GM21825 (cell line): ENCODE data around the gene ENOX1.

Experiments
- ATAC-seq: cut with Tn5 transposase; IDR thresholded peaks from one replicate; pipeline ENCODE4 v1.9.1; 2021; ENCODE audit warnings: mild to moderate bottlenecking, moderate library complexity; ENCODE audit not compliant: unreplicated experiment

The ENOX1 gene

GRCh38 chr13:43232144-43232872 lies 554.5 kb downstream of the ENOX1 start:
- no peak for ATAC-seq

GRCh38 chr13:43230989-43231388 lies 555.8 kb downstream of the ENOX1 start:
- ATAC-seq, result no peak

DNA sequence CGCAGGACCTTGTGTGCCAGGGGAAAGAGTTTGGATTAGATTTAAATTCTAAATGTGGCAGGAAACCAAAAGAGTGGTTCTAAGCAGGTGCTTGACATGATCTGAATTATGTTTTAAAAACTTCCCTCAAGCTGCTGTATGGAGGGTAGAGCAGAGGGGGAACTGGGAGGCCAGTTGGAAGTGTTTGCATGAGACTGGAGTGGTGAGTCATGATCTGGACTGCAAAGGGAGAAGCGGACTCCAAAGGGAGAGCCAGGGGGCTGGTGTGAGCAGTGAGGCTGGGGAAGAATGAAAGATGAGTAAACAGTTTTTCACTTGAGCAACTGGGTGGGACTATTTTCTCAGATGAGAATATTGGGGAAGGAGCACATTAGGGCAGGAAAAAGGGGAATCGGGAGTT lies 557.3 kb downstream of the ENOX1 start:
- ATAC-seq, result no peak

- no peak for ATAC-seq
These were observed 559.1 kb downstream of the ENOX1 start for GRCh38 chr13:43227721-43228120.

DNA sequence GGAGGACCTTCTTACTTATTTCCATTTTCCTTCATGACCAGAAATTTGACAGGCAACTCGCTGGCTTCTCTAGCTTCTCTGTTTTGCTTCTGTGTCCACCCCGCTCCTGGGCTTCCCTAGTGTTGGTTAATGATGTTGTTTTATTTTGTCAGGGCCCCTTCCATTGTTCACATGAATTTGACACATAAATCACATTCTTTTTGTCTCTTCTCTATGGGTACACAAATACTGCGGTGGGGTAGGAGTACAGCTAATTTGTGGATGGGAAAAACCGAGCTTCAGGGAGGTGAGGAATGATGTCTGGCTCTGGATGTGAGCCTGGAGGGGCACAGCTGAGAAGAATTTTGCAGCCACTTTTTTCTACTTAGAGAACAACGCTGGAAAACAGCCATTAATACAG lies 563.6 kb downstream of the ENOX1 start:
- ATAC-seq, result no peak

GRCh38 chr13:43222086-43222485 lies 564.7 kb downstream of the ENOX1 start:
- ATAC-seq, result no peak

DNA sequence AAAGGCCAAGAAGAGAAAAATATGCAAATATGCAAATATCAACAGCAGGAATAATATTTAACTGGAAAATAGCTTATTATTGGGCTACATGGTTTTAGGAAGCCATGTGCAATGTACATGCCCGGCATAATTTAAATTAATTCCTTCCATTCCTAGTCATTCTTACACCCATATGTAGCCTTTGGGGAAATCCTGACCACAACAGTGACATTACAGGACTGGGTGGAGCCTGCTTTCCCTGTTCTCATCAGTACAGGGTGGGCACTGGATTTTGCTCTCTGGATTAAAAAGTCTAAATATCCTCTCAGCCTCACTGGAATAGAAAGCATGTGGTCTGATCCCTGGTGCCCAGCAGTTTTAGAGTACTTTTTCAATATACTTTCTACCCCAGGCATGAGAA lies 565.2 kb downstream of the ENOX1 start:
- ATAC-seq, result no peak

- no peak for ATAC-seq
These were observed 565.7 kb downstream of the ENOX1 start for GRCh38 chr13:43220873-43221595.

DNA sequence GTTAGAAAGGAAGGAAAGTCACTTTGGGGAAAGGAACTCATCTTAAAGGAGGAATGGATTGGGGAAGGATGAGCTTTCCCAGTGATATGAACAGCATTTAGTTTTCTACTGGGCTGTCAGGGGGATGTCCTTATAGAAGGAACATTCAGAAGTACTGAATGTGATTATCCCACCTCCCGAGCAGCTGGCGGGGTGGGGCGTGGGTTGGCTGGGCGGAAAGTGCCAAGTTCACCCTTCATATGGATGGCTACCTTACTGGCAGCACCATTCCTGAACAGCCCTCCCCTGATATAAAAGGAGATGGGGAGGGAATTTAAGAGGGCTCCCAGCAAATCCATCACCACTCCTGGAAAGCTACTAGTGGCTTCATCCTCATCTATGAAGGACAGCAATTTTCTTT lies 572.6 kb downstream of the ENOX1 start:
- no peak for ATAC-seq

DNA sequence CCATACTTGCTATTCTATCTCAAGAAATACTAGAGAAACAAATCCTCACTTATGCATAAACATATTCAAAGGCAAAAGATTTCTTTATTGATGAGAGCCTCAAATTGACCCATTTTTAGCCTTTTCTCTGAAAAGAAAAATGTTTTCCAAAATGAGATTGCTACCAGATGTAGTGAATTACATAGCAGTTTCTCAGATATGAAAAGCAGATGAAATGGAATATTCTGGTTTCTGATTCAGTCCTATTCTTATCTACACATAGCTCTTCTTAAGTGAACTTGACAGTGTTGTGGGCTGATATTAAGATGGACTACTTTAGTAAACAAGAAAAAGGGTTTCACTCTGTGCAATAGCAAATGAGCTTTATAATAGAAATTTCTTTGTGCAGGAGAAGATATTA lies 579.9 kb downstream of the ENOX1 start:
- no peak for ATAC-seq

DNA sequence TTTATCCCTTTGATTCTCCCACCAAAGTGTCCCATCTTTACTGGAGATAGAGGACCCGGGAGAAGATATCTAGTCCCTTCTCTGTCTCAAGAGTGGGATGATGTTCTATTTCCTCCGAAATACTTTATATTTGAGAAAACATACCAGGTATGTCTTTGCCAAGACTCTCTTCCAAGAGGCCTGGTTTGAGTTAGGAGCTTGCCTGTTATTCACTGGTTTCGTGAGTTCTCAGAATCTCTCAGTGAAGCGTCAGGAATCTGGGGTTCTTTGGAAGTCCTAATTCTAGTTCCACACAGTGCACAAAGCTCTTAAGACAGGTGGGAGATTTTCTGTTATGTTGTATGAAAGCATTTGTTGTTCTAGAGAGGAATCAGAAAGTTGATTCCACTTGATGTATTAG lies 581.4 kb downstream of the ENOX1 start:
- ATAC-seq, result no peak

DNA sequence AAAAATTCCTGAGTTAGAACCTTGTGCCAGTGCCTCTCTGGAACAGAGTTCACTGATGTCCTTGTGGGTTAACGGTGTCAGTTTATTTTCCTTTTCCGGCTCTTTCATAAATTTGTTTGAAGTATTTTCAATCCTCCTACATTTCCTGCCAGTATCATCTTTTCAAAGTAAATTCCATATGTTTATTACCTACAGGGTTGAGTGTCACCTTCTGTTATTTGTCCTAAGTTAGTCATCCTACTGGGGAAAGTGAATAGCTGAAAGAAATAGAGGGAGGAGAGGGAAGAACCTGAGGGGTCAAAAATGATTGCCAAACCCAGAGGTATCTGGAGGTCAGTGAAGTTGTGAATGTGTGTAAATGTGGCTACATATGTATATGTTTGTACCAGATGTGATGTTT lies 582.2 kb downstream of the ENOX1 start:
- ATAC-seq, result no peak

GRCh38 chr13:43203781-43204180 lies 583.0 kb downstream of the ENOX1 start:
- ATAC-seq, result no peak

- ATAC-seq, result no peak
These were observed 586.0 kb downstream of the ENOX1 start for GRCh38 chr13:43200736-43201135.

DNA sequence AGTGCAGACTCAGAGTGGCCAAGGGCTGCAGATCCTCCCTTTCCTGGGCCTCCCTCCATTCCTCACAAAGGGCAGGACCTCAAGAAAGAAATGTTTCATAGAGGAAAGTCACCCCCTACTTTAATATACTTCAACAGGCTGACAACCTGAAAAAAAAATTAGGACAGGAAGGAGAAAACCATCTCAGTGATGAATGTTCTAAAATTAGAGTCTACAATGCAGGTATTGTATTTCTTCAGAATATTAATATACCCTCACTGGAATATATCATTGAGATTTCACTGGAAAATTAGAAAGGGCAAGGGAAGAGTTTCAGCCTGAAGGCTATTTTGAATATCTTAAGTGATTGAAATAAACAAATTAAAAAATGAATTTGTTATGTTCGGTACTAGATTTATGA lies 586.5 kb downstream of the ENOX1 start:
- no peak for ATAC-seq

- no peak for ATAC-seq
These were observed 589.9 kb downstream of the ENOX1 start for GRCh38 chr13:43196750-43197370.

- ATAC-seq, result no peak
These were observed 590.6 kb downstream of the ENOX1 start for GRCh38 chr13:43196086-43196621.

GRCh38 chr13:43195551-43195950 lies 591.2 kb downstream of the ENOX1 start:
- ATAC-seq, result no peak

GRCh38 chr13:43195112-43195511 lies 591.7 kb downstream of the ENOX1 start:
- no peak for ATAC-seq

DNA sequence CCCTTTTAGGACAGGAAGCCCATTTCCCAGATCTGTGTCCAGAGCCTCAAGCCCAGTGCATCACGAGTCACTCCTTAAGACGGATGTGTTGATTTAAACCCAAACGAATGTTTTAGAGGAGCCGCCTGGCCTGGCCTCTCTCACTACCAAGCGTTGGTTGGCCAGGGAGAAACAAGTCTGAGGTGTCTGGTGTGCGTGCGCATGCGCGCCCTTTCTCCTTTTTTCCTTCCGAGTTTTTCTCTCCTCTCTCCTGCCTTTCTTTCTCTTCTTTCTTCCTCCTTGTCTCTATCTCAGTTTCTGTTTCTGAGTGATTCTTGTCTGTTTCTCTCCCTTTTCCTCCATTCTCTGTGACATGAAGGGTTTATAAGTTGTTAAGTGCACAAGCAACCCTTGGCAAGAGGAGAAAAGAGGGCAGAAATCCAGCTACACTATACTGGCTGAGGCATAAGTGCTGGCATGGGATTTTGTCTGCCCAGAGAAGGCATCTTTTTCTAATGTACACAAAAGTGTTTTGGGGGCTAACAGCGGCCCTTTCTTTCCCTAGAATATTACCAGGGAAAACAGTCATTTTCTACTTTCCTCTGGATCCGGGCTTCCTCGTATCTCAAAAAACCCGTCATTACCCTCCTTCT lies 592.9 kb downstream of the ENOX1 start:
- ATAC-seq, result no peak

GRCh38 chr13:43191546-43191945 lies 595.2 kb downstream of the ENOX1 start:
- no peak for ATAC-seq
